ENCODE results near the gene WSCD2. TPM values are rescaled to one million over a fixed set of nuclear protein-coding genes. Genes with fewer than 3 reads are reported as not detected.
A peak's percentile ranks its signal among the peaks of the same experiment; 100 is the strongest.

WSCD2 gene
- total RNA-seq, 1 donor from 2014 or later = 3.3 TPM

GRCh38 chr12:108236366-108236765, 107.3 kb downstream of the WSCD2 start:
- no peak for DNase-seq

DNA sequence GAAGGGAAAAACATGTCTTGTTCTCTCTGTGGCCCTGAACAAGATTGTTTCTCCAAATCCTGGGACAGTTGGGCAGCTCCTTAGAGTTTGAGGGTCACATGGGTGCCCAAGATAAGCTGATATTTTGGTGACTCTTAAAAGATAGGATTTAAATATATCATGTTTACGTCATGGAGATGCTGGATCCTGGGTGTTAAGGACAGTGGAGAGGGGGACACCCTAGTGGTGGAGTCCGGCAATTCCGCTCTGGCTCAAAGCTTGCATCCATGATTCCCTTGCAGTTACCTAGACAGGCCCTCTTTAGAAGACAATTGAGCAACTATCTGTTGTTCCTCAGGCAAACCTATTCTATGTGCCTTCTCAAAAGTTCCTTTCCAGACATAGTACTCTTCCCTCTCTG, 108.2 kb downstream of the WSCD2 start:
- DNase-seq = no peak

- DNase-seq = no peak
These were observed 109.4 kb downstream of the WSCD2 start for GRCh38 chr12:108238474-108238873.

DNA sequence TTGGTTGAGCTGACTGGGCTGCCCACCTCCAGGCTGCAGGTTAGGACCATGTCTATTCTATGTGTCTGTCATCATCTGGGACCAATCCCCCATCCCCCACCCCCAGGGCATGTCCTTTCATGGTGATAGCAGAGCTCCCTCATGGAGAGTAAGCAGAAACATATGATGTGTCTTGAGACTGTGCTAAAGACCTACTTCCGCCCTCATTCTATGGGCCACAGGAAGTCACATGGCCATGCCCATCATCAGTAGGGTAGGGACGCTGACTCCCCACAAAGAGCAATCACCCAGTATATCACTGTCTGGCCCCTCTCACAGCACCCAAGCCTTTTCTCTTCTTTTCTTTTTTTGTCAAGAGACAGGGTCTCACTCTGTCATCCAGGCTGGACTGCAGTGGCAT, 110.3 kb downstream of the WSCD2 start:
- no peak for DNase-seq

DNA sequence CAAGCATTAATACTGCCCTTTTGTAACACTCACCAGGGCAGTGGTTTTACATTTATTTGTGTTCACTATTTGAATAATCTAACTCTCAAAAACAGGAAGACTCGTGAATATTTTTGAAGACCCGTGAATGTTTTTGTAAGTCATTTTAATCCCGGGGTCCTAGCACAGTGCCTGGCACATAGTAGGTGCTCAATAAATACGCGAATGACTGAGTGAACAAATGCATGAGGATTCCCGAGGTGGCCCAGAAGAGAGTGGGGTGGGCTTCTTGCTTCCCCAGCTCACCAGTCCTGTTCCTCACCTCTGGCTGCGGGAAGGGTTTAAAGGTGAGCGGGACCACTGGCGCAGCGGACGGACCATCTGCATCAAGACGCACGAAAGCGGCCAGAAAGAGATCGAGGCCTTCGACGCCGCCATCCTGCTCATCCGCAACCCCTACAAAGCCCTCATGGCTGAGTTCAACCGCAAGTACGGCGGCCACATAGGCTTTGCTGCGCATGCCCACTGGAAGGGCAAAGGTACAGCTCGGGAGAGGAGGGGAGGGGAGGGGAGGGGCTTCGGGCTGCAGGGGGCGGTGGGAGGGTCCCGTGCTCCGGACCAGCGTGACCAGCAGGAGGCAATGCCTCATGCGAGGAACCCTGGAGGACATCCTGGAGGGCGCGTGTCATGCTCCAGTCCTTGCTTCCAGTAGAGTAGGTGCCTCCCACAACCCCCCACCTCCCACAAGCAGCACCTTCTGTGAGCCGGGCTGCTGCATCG, 111.1 kb downstream of the WSCD2 start:
- DNase-seq = no peak

DNA sequence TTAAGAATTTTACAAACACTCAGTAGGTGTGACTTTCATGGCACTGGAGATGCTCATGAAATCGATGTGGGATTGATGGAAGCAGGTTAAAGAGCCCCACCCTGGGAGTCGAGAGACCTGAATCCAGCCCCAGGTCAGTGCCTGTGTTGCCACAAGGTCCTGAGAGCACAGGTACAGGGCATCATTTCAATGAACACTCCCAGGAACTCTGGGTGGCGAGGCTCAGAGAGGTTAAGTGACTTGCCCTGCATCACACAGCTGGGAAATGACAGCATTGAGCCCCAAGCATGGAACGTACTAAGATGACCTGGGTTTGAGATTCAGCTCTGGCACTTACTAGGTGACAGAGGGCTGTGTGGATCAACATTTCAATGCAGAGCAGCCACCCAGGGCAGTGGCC, 111.8 kb downstream of the WSCD2 start:
- DNase-seq = no peak

GRCh38 chr12:108241986-108242703, 113.1 kb downstream of the WSCD2 start:
- no peak for DNase-seq

GRCh38 chr12:108247130-108247529, 118.0 kb downstream of the WSCD2 start:
- no peak for DNase-seq

GRCh38 chr12:108248011-108248410, 118.9 kb downstream of the WSCD2 start:
- no peak for DNase-seq

DNA sequence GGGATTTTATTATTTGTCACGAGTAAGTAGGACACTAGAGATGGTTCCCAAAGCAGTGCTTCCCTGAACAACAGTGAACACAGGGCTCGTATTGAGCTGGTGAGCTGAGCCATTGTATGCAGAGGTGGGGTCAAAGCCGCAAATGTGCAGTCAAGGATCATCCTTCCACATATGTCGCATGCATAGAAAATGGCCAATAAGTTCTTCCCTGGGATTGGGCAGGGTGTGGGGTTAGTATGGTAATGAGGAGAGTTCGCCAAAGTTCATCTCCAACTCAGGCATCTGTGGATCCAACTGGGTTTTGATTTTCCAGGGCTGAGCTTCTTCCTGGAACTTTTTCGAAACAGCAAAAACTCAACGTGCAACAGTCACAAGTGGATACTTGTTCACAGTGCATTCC, 123.4 kb downstream of the WSCD2 start:
- DNase-seq = no peak

DNA sequence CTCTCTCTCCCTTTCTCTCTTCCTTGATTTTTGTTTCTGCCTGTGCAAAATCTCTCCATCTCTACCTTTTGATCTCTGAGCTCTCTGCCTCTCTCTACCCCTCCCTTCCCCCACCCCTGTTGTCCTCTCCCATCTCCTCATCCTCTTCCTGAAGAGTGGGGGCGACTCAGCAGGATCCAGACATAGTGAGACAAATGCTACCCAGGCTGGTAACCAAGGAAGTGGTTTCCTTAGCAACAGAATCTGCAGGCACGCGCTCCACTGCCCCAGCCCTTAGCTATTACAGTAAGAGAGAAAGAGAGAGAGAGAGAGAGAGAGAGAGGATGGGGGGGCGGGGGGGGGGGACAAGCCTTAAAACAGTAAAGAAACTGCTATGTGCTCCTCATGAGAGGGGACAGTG, 124.5 kb downstream of the WSCD2 start:
- DNase-seq = peak; percentile 58

GRCh38 chr12:108254030-108254429, 124.9 kb downstream of the WSCD2 start:
- DNase-seq = no peak

DNA sequence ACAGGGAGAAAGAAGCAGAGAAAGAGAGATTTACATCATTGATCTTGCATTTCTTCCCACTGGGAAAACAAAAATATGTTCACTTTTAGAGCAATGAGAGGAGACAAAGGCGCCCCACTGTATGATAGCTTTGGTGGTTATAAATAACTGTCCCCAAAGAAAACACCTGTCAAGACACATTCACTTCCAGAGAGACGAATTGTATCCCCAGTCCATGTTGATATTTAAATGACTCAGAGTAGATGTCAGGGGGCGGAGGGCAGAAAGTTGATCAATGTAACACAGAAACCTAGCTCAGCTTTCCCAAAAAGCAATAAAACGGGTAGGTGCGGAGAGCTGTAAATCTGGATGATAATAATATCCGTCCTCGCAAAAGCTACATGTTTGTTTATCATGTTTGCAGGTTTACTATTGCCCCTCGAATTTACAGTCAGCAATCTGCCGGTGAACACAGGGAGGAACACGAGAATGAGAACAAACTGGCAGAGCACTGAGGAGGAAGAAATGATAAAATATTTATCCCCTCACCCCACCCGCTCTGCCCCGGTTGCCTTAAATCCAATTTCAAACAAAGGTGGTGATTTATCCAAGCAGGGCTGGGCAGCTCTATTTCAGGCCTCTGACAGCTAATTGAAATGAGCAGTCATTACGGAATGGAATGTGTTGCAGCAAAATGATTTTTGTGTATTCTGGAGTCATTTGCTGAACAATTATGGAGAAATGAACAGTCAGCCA, 125.6 kb downstream of the WSCD2 start:
- no peak for DNase-seq

DNA sequence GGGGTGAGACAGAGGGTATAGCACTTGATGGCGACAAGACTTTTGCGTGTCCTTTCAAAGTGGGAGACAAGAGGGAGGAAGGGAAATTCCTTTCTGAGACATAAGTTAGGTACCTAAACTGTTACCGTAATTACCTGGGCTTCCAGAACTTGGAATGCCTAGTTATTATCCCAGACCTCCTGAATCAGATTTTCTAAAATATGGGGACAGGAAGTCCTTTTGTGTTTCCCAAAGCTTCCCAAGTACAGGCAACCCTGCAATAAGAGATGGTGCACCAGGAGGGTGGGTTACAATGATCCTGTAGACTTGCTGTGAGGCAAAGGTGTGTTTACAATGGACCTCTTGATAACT, 126.1 kb downstream of the WSCD2 start:
- DNase-seq = no peak

DNA sequence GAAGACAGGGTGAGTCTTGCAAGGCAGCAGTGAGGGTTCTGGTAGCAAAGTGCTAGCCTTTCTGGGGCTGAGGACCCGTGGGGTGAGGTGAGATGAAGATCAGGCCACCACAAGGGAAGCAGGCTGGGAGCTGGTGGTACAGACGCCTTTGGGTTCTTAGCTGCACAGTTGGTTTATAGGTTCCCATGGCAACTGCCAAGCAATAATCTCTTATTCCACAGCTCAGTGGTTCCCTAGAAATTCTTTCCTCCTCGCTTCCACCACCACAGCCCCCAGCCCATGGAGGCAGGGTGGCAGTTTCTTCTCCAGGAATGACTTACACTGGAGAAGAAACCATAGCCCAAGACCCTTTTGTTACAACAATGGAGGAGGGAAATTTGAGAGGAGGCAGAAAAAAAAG, 127.9 kb downstream of the WSCD2 start:
- DNase-seq = no peak

GRCh38 chr12:108257610-108258106, 128.6 kb downstream of the WSCD2 start:
- no peak for DNase-seq

DNA sequence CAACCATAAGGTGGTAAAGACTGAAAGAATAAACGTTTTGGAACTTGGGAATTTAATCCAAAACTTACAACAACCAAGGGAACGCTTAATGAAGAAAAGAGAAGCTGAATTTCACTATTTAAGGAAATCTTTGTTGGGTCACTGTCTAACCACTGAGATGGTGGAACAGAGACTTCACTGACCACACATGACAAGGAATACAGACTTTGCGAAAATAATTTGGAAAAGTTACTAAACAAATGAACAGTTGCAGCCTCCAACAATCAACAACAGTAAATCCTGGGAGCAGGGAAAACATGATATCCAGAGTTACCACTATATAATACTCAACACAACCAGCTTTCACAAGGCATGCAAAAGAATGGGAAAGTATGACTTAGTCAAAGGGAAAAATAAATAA, 131.0 kb downstream of the WSCD2 start:
- DNase-seq = no peak

DNA sequence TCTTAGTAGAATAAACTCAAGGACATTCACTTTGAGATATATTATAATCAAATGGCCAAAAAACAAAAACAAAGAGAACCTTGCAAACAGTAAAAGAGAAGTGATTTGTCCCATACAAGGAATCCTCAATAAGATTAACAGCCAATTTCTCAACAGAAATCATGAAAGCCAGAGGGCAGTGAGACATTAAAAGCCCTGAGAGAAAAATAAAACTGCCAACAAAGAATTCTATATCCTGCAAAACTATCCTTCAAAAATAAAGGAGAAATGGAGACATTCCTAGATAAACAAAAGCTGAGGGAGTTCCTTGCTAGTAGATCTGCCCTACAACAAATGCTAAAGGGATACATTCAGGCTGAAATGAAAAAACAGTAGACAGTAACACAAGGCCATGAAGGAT, 131.9 kb downstream of the WSCD2 start:
- DNase-seq = no peak

DNA sequence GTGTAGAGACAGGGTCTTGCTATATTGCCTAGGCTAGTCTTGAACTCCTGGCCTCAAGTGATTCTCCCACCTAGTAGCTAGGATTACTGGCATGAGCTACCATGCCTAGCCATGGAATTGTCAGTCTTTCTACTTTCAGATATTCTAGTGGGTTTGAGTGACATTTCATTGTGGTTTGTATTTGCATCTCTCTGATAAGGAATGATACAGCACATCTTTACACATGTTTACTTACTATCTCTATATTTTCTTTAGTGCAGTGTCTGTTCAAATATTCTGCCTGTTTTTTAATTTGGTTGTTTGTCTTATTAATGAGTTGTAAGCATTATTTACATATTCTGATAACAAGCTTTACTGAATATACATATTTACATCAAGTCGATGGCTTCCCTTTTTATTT, 136.4 kb downstream of the WSCD2 start:
- no peak for DNase-seq

- no peak for DNase-seq
These were observed 137.0 kb downstream of the WSCD2 start for GRCh38 chr12:108266131-108266530.

DNA sequence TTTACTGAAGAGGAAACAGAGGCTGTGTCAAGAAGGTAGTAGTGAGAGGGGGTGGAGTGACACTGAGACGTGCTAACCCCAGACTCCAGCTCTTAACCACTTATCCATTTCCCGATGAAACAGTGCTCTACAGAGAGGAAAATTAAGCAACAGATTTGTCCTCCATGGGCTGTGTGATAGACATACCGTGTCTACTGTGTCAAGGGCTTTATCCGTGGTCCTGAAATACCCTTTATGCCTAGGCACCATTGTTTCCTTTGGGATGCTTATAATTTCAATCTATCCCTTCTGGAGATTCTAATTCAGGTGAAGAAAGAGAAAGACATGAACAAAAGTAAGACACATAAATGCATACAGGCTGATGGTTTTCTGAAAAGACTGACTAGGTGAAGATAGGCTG, 138.4 kb downstream of the WSCD2 start:
- no peak for DNase-seq

DNA sequence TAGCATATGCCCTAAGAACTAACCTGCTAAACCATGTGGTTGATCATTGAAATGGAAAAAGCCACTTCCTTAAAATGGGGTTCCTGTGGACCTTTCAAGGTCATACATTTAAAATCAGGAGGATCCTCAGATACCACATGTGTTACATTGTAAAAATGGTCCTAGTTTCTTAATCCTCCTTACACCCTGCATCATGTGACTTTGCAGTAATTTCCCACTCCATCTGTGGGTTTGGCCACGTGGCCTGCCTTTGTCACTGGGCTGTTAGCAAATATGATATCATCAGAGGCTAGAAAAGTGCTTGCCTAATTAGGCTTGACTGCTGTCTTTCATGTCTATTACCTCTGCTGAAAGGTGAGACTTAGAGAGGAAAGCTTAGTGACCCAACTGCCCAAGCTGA, 139.3 kb downstream of the WSCD2 start:
- no peak for DNase-seq

DNA sequence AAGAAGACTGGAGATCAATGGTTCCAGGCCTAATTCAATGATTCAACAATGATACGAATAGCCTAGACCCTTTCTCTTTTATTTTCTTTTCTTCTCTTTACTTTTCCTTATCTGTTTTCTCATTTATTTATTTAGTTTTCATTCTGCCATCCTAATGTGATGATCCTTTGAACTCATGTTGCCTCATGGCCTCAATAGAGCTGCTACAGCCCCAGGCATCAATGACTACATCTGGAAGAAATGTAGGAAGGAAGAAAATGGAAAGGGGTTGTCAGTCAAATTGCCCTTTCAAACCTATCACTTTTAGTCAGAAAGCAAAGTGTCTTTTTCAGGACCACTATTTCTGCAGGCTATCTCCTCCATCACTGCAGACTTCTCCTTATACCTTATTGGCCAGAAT, 140.1 kb downstream of the WSCD2 start:
- DNase-seq = no peak

Data from occipital lobe (tissue), 2 donors.